Activated CD8-positive, alpha-beta T cell treated with anti-CD3 and anti-CD28 coated beads, Interleukin-2, amount 10 ng/mL, durations not matched to agents 7 days and 5 days (primary cell): ENCODE results near the gene FAM117B. TPM values are rescaled to one million over a fixed set of nuclear protein-coding genes. Genes with fewer than 3 reads are reported as not detected.

Source experiments
- ATAC-seq: fragments of 150-1000 bp; cut with Tn5 transposase; one replicate; pipeline ENCODE4 v1.10.0; 2021; ENCODE audit warnings: moderate library complexity
- CTCF ChIA-PET: fragments of 350-600 bp; sonication (Branson Sonifier 250); formaldehyde crosslinking; loops from one replicate; lab custom pipeline; 2021; ENCODE audit warnings: antibody characterized with exemption; lab: Charles Lee
- POLR2A ChIA-PET: fragments of 350-600 bp; sonication (Branson Sonifier 250); formaldehyde crosslinking; loops from one replicate; lab custom pipeline; 2021; ENCODE audit warnings: antibody characterized with exemption; lab: Charles Lee
- DNase-seq: peaks from one replicate; pipeline ENCODE4 v3.0.0-alpha.2; 2020
- H3K27ac Mint-ChIP-seq: one replicate; pipeline ENCODE4 v1.8.0; 2021; ENCODE audit warnings: mild to moderate bottlenecking, mixed read lengths
- H3K27me3 Mint-ChIP-seq: one replicate; pipeline ENCODE4 v1.8.0; 2021; ENCODE audit warnings: low read depth, mixed read lengths
- H3K36me3 Mint-ChIP-seq: one replicate; pipeline ENCODE4 v1.8.0; 2021; ENCODE audit warnings: low read depth, mixed read lengths
- H3K4me1 Mint-ChIP-seq: one replicate; pipeline ENCODE4 v1.8.0; 2021; ENCODE audit warnings: low read depth, mixed read lengths
- H3K4me3 Mint-ChIP-seq: one replicate; pipeline ENCODE4 v1.8.0; 2021; ENCODE audit warnings: mild to moderate bottlenecking, mixed read lengths
- H3K9me3 Mint-ChIP-seq: one replicate; pipeline ENCODE4 v1.8.0; 2022; ENCODE audit warnings: mixed read lengths; ENCODE audit not compliant: insufficient read depth
- total RNA-seq, 2 experiments: library from RNA; stranded (reverse); gene quantifications; one replicate each; pipeline ENCODE4 v1.2.3, GENCODE V29; 2021

FAM117B gene
- total RNA-seq, 2 experiments from 2014 or later = 17.1 to 18.8 TPM

- no peak for ATAC-seq
- no peak for DNase-seq
- ChIA-PET POLR2A (no interaction called here), CTCF (no interaction called here)
- Mint-ChIP-seq H3K27ac (no peak overlapping the region), H3K4me3 (no peak overlapping the region), H3K36me3 (peaks cover 33% of the 10 kb centered on the region), H3K9me3 (peaks cover 17% of the 10 kb centered on the region), H3K27me3 (no peaks in the 10 kb centered on the region), H3K4me1 (peaks cover 5% of the 10 kb centered on the region)
These were observed 102.1 kb downstream of the FAM117B start for GRCh38 chr2:202736826-202737225.

- Mint-ChIP-seq H3K27ac (no peak overlapping the region), H3K9me3 (peaks cover 32% of the 10 kb centered on the region), H3K4me1 (peaks cover 2% of the 10 kb centered on the region), H3K36me3 (peaks cover 43% of the 10 kb centered on the region), H3K4me3 (no peak overlapping the region), H3K27me3 (no peaks in the 10 kb centered on the region)
- CTCF ChIA-PET = interaction anchor here (0.9 kb wide), 1 partner anchor 9 kb away, joined by 6 read pairs; no protein-coding TSS in a partner anchor
- ATAC-seq = no peak
- DNase-seq = no peak
- POLR2A ChIA-PET = no interaction called here
These were observed 108.8 kb downstream of the FAM117B start for GRCh38 chr2:202743613-202744012.

DNA sequence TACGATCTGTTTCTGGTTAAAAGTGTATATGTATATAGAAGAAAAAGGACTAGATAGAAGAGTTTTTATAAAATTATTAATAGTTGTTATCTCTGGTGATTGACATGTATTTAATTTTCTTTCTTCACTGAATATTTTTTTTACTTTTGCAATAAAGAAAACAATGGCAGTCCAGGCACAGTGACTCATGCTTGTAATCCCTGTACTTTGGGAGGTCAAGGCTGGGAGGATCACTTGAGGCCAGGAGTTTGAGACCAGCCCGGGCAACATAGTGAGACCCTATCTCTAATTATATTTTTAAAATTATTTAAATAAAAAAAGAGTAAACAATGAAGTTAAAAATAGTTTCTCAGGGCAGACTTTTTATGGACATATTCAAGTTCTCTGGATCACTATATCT, 114.7 kb downstream of the FAM117B start:
- Mint-ChIP-seq H3K36me3 (peaks cover 18% of the 10 kb centered on the region), H3K4me3 (no peak overlapping the region), H3K9me3 (peaks cover 10% of the 10 kb centered on the region), H3K4me1 (peaks cover 7% of the 10 kb centered on the region), H3K27ac (no peak overlapping the region), H3K27me3 (no peaks in the 10 kb centered on the region)
- ATAC-seq (no peak), DNase-seq (no peak)
- ChIA-PET CTCF (no interaction called here), POLR2A (interaction anchor here (0.6 kb wide), 1 partner anchor 1589 kb away, joined by 3 read pairs; no protein-coding TSS in a partner anchor)

DNA sequence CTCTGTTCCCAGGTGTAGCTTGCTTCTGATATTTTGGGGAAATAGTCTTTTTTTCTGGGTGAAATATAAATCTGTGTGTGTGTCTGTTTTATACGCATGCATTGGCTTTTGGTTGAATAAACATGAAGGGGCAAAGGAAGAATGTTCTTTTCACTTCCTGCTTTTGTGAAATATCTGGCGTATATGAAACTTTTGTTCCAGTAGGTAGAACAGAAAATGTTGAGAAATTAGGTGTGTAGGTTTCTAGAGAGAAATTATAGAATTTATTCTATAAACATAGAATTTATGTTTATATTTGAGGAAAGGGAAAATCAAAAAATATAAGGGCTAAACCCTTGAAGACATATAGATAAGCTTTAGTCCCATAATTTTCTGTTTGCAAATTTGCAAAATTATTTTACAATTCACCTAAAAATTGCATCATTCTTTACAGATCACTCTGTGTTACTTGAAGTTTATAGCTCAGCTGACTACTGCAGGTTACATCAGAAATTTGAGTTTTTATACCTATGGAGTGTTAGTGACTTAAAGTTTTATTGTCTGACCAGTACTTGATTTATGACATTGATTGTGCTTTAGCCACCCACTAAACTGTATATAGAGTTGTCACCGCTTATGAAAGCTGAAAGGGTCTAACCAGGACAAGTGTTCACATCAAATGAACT, 116.1 kb downstream of the FAM117B start:
- H3K4me3 Mint-ChIP-seq = no peak overlapping the region
- DNase-seq (no peak), ATAC-seq (no peak)
- H3K9me3 Mint-ChIP-seq = peaks cover 9% of the 10 kb centered on the region
- no peaks in the 10 kb centered on the region for H3K27me3 Mint-ChIP-seq
- ChIA-PET CTCF (interaction anchor here (1.3 to 1.5 kb wide), 2 partner anchors 120 to 162 kb away, joined by 3 to 4 read pairs; no protein-coding TSS in a partner anchor), POLR2A (interaction anchor here (1.1 kb wide), 1 partner anchor 117 kb away, joined by 3 read pairs; no protein-coding TSS in a partner anchor)
- H3K36me3 Mint-ChIP-seq = peaks cover 10% of the 10 kb centered on the region
- H3K27ac Mint-ChIP-seq = peak overlapping the region; percentile 37
- H3K4me1 Mint-ChIP-seq = peaks cover 5% of the 10 kb centered on the region

GRCh38 chr2:202752071-202752470, 117.3 kb downstream of the FAM117B start:
- DNase-seq (no peak), ATAC-seq (no peak)
- Mint-ChIP-seq H3K4me1 (peaks cover 5% of the 10 kb centered on the region), H3K36me3 (peaks cover 9% of the 10 kb centered on the region), H3K9me3 (peaks cover 5% of the 10 kb centered on the region), H3K27ac (no peak overlapping the region), H3K27me3 (no peaks in the 10 kb centered on the region), H3K4me3 (no peak overlapping the region)
- POLR2A ChIA-PET = interaction anchor here (1.1 kb wide), 1 partner anchor 118 kb away, joined by 3 read pairs; no protein-coding TSS in a partner anchor
- CTCF ChIA-PET = interaction anchor here (0.5 to 1.5 kb wide), 3 partner anchors 96 to 119 kb away, joined by 3 to 4 read pairs (median 4); no protein-coding TSS in a partner anchor

DNA sequence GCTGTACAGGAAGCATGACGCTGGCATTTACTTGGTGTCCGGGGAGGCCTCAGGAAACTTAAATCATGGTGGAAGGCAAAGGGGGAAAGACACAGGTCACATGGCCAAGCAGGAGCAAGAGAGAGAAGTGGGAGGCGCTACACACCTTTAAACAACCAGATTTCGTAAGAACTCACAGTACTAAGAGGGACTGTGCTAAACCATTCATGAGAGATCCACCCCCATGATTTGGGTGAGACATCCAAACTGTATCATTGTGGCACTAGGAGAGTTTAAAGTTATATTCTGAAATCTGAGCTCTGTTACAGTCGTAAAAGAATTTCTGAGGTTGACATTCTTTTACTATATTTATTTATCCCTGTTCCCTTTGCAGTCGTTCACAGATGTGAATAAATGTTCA, 120.2 kb downstream of the FAM117B start:
- ChIA-PET POLR2A (no interaction called here), CTCF (interaction anchor here (1.0 kb wide), 1 partner anchor 84 kb away, joined by 3 read pairs; no protein-coding TSS in a partner anchor)
- no peak overlapping the region for H3K4me3 Mint-ChIP-seq
- no peak overlapping the region for H3K27ac Mint-ChIP-seq
- peaks cover 5% of the 10 kb centered on the region for H3K9me3 Mint-ChIP-seq
- no peak for DNase-seq
- peaks cover 21% of the 10 kb centered on the region for H3K36me3 Mint-ChIP-seq
- no peaks in the 10 kb centered on the region for H3K27me3 Mint-ChIP-seq
- H3K4me1 Mint-ChIP-seq = peaks cover 5% of the 10 kb centered on the region
- no peak for ATAC-seq

DNA sequence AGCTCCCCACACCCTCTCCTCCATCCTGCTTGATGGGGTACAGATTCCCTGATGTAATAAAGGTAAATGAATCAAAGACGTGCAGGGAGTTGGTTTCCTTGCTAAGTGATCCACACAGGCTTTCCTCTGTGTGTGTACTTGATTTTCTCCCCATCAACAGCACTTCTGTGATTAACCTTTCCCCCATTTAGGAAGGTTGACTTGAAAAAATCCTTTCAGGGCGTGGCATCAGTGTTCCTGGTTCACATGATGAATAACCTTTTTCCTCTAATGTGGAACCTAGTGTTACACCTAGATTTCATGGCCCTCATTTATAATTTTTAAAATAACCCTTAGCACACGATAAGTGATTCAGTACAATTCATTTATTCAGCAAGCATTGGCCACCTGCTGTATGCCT, 121.8 kb downstream of the FAM117B start:
- Mint-ChIP-seq H3K27me3 (no peaks in the 10 kb centered on the region), H3K9me3 (peaks cover 5% of the 10 kb centered on the region), H3K36me3 (peaks cover 25% of the 10 kb centered on the region), H3K27ac (no peak overlapping the region), H3K4me1 (peaks cover 8% of the 10 kb centered on the region), H3K4me3 (no peak overlapping the region)
- DNase-seq (no peak), ATAC-seq (no peak)
- ChIA-PET POLR2A (no interaction called here), CTCF (no interaction called here)

GRCh38 chr2:202757339-202757738, 122.6 kb downstream of the FAM117B start:
- Mint-ChIP-seq H3K27ac (no peak overlapping the region), H3K36me3 (peaks cover 29% of the 10 kb centered on the region), H3K4me3 (no peak overlapping the region), H3K9me3 (peaks cover 3% of the 10 kb centered on the region), H3K4me1 (peaks cover 12% of the 10 kb centered on the region), H3K27me3 (no peaks in the 10 kb centered on the region)
- POLR2A ChIA-PET = interaction anchor here (0.7 kb wide), 1 partner anchor 29 kb away, joined by 3 read pairs; no protein-coding TSS in a partner anchor
- CTCF ChIA-PET = no interaction called here
- ATAC-seq (no peak), DNase-seq (no peak)

- H3K4me3 Mint-ChIP-seq = no peak overlapping the region
- CTCF ChIA-PET = no interaction called here
- H3K27ac Mint-ChIP-seq = no peak overlapping the region
- H3K9me3 Mint-ChIP-seq = no peaks in the 10 kb centered on the region
- no peak for ATAC-seq
- no peak for DNase-seq
- peaks cover 31% of the 10 kb centered on the region for H3K36me3 Mint-ChIP-seq
- no peaks in the 10 kb centered on the region for H3K27me3 Mint-ChIP-seq
- peaks cover 19% of the 10 kb centered on the region for H3K4me1 Mint-ChIP-seq
- POLR2A ChIA-PET = interaction anchor here (0.7 kb wide), 1 partner anchor 29 kb away, joined by 3 read pairs; no protein-coding TSS in a partner anchor
These were observed 123.4 kb downstream of the FAM117B start for GRCh38 chr2:202758128-202758527.

DNA sequence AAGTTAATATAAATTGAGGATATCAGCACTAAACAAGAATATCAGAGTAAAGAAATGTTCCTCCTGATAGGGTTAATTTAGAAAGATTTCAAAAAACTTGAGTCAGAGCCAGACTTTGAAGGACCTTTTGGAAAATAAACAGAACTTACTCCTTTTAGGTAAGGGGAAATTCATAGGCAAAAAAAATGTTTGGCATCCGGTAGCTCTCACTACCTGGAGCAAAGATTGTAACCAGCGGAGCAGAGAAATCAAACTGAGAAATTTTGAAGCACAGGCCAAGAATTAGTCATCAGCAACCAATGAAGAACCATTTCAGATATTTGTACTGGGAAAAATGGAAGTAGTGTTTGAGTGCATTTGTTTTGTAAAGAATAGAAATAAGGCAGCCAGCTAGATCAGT, 123.8 kb downstream of the FAM117B start:
- no peak overlapping the region for H3K27ac Mint-ChIP-seq
- CTCF ChIA-PET = no interaction called here
- H3K27me3 Mint-ChIP-seq = no peaks in the 10 kb centered on the region

DNA sequence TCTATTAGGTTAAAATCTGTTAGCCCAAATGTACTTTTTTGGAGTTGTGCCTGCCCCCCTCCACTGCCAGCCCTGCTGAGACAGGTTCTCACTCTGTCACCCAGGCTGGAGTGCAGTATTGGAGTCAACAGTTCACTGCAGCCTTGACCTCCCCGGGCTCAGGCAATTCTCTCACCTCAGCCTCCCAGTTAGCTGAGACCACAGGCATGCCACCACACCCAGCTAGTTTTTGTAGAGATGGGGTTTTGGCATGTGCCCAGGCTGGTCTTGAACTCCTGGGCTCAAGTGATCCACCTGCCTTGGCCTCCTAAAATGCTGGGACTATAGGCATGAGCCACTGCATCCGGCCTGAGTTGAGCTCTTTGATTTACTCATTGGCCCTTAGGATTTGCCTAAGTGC, 126.1 kb downstream of the FAM117B start:
- H3K36me3 Mint-ChIP-seq = peaks cover 45% of the 10 kb centered on the region
- H3K4me1 Mint-ChIP-seq = peaks cover 26% of the 10 kb centered on the region
- H3K27ac Mint-ChIP-seq = no peak overlapping the region
- DNase-seq = no peak
- CTCF ChIA-PET = interaction anchor here (0.9 kb wide), 1 partner anchor 10 kb away, joined by 4 read pairs; no protein-coding TSS in a partner anchor
- no peaks in the 10 kb centered on the region for H3K27me3 Mint-ChIP-seq
- POLR2A ChIA-PET = no interaction called here
- H3K9me3 Mint-ChIP-seq = no peaks in the 10 kb centered on the region
- no peak for ATAC-seq
- no peak overlapping the region for H3K4me3 Mint-ChIP-seq

More for the DNA sequence above, 123.8 kb downstream of the FAM117B start:
- Mint-ChIP-seq H3K4me1 (peaks cover 23% of the 10 kb centered on the region), H3K4me3 (no peak overlapping the region), H3K36me3 (peaks cover 31% of the 10 kb centered on the region), H3K9me3 (no peaks in the 10 kb centered on the region)
- POLR2A ChIA-PET = no interaction called here
- ATAC-seq (no peak), DNase-seq (no peak)

GRCh38 chr2:202762556-202762955, 127.8 kb downstream of the FAM117B start:
- POLR2A ChIA-PET = no interaction called here
- CTCF ChIA-PET = interaction anchor here (0.7 to 1.1 kb wide), 4 partner anchors 24 to 174 kb away, joined by 3 to 5 read pairs (median 3); no protein-coding TSS in a partner anchor
- peak; percentile 66 for ATAC-seq
- no peaks in the 10 kb centered on the region for H3K9me3 Mint-ChIP-seq
- DNase-seq = no peak
- peaks cover 26% of the 10 kb centered on the region for H3K4me1 Mint-ChIP-seq
- peaks cover 49% of the 10 kb centered on the region for H3K36me3 Mint-ChIP-seq
- H3K27me3 Mint-ChIP-seq = no peaks in the 10 kb centered on the region
- peak overlapping the region; percentile 67 for H3K27ac Mint-ChIP-seq
- peak overlapping the region; percentile 7 for H3K4me3 Mint-ChIP-seq
